K562 (cell line): ENCODE measurements around the gene SOBP. TPM values are rescaled to one million over a fixed set of nuclear protein-coding genes. Genes with fewer than 3 reads are reported as not detected.

ENCODE experiments used
- FOXK2 ChIP-seq, 2 experiments: fragments of 450-650 bp; IDR thresholded peaks in 1 of 2; conservative IDR thresholded peaks in 1 of 2; 2 replicates each; pipeline ENCODE4 v1.6.1; 2016; ENCODE audit warnings: low read depth in 2 of 2, mild to moderate bottlenecking in 1 of 2
- MGA ChIP-seq: fragments of 450-650 bp; IDR thresholded peaks from 2 replicates; pipeline ENCODE4 v1.6.1; 2016; ENCODE audit warnings: mild to moderate bottlenecking, moderate library complexity
- NRF1 ChIP-seq, 2 experiments: fragments of 450-650 bp; IDR thresholded peaks in 1 of 2; conservative IDR thresholded peaks in 1 of 2; 2 replicates each; pipeline ENCODE4 v1.6.1; 2014; ENCODE audit warnings: mild to moderate bottlenecking in 2 of 2
- RBM15 ChIP-seq: fragments of 200-400 bp; formaldehyde crosslinking; IDR thresholded peaks from 2 replicates; pipeline ENCODE4 v1.6.1; 2018; ENCODE audit warnings: mild to moderate bottlenecking, low read length, moderate library complexity; ENCODE audit not compliant: insufficient read depth
- SP2 ChIP-seq: IDR thresholded peaks from 2 replicates; pipeline ENCODE4 v1.6.1; 2011; ENCODE audit warnings: mild to moderate bottlenecking, low read depth, low read length, moderate library complexity; ENCODE audit not compliant: poor library complexity, severe bottlenecking; ENCODE audit errors: extremely low read depth
- polyA plus RNA-seq, 8 experiments: library from polyadenylated mRNA; depleted of rRNA in 4 of 8; stranded (reverse) in 5 of 8; unstranded in 3 of 8; fragments of >200 nt; fragmentation: Nextera tagmentation in 2 of 8; fragmentation: Illumina TruSeq in 1 of 8; extraction: Ambion mirVana in 2 of 8; extraction: Trizol in 1 of 8; gene quantifications; 2 replicates each; pipeline versions ENCODE4 v1.2.1 to v1.2.3, GENCODE V29; 2011 to 2014; ENCODE audit warnings: inconsistent platforms in 1 of 8, missing spikeins in 1 of 8
- total RNA-seq, 7 experiments: library from RNA; depleted of rRNA in 6 of 7; stranded (reverse); fragments of >200 nt in 6 of 7; fragmentation: Illumina TruSeq in 2 of 7; extraction: Trizol in 2 of 7; gene quantifications; 2 replicates each; pipeline versions ENCODE4 v1.2.1 to v1.2.3, GENCODE V29; 2011 to 2021; ENCODE audit warnings: low replicate concordance in 1 of 7

The SOBP gene
- total and polyA plus RNA-seq, 9 of the 15 experiments (the other 6 are each of a cell fraction or from before 2014, with no cell fraction given): 0.16 TPM; not detected in 8

- TF ChIP-seq MGA (0 out of 2 replicates have a peak, but pooled peaks have one; percentile 66), NRF1 (conservative IDR thresholded peaks at IDR 0.05 in 1 of 2, IDR thresholded peaks at IDR 0.05 in 1 of 2) (no peak), SP2 (no peak), FOXK2 (conservative IDR thresholded peaks at IDR 0.05 in 1 of 2, IDR thresholded peaks at IDR 0.05 in 1 of 2; ENCODE audit: low read depth in 2 of 2) (no peak), RBM15 (no peak)
Measured at GRCh38 chr6:107460083-107460631, 29.8 kb upstream of the SOBP start (continued).
